Large intestine (tissue), 3 donors: ENCODE measurements around the gene PI4KA. TPM values are rescaled to one million over a fixed set of nuclear protein-coding genes. Genes with fewer than 3 reads are reported as not detected.
"Not testable (repeated sequence)": the region's sequence is repeated elsewhere in the genome, so short reads cannot be mapped to it uniquely, and the experiment has no call there.

Experiments
- DNase-seq, 2 donors: peaks; one replicate each; pipeline versions ENCODE4 v3.0.0 to v3.0.0-alpha.2; 2013
- H3K27ac ChIP-seq: one replicate; pipeline ENCODE4 v1.5.1; 2013; ENCODE audit warnings: low read length
- H3K27me3 ChIP-seq: 2 replicates; pipeline ENCODE4 v1.6.1; 2013; ENCODE audit warnings: low read length; ENCODE audit not compliant: control insufficient read depth, insufficient read depth
- H3K36me3 ChIP-seq: 2 replicates; pipeline ENCODE4 v1.6.1; 2013; ENCODE audit warnings: low read length; ENCODE audit not compliant: control insufficient read depth, insufficient read depth
- H3K4me1 ChIP-seq: one replicate; pipeline ENCODE4 v1.6.1; 2013; ENCODE audit warnings: low read length; ENCODE audit not compliant: control insufficient read depth, insufficient read depth
- H3K4me3 ChIP-seq: one replicate; pipeline ENCODE4 v1.5.1; 2013; ENCODE audit warnings: low read length
- H3K9me3 ChIP-seq: one replicate; pipeline ENCODE4 v1.6.1; 2013; ENCODE audit warnings: mild to moderate bottlenecking, low read depth, low read length, moderate library complexity; ENCODE audit not compliant: control insufficient read depth
- WGBS: methylation state at CpG from one replicate; pipeline ENCODE4 v1.1.5; 2013; ENCODE audit warnings: low lambda C conversion rate; ENCODE audit not compliant: insufficient coverage; 5-methylcytosine and 5-hydroxymethylcytosine counted together
- polyA plus RNA-seq: library from polyadenylated mRNA; unstranded; fragments of 120-200 nt; gene quantifications from one replicate; pipeline ENCODE4 v1.2.1, GENCODE V29; 2013

Gene PI4KA
- polyA plus RNA-seq, 1 donor: 79.8 TPM

- H3K4me3 ChIP-seq: no peak overlapping the region
- WGBS: 100% methylated on average over 2 of the region's 17 CpGs
- DNase-seq: no peak
- H3K27me3 ChIP-seq: no peaks in the 10 kb centered on the region
- peak overlapping the region; percentile 72 for H3K27ac ChIP-seq
- peaks cover 13% of the 10 kb centered on the region for H3K4me1 ChIP-seq
- H3K9me3 ChIP-seq: no peaks in the 10 kb centered on the region
- H3K36me3 ChIP-seq: peaks cover 17% of the 10 kb centered on the region
Observed at GRCh38 chr22:20776624-20777405, 81.8 kb downstream of the PI4KA start.

GRCh38 chr22:20775342-20775895 lies 83.2 kb downstream of the PI4KA start:
- Histone ChIP-seq H3K4me3 (no peak overlapping the region), H3K9me3 (no peaks in the 10 kb centered on the region), H3K27ac (no peak overlapping the region), H3K4me1 (peaks cover 13% of the 10 kb centered on the region), H3K27me3 (no peaks in the 10 kb centered on the region), H3K36me3 (peaks cover 13% of the 10 kb centered on the region)
- WGBS: 100% methylated on average over 2 of the region's 4 CpGs
- no peak for DNase-seq

- Histone ChIP-seq H3K4me3 (no peak overlapping the region), H3K36me3 (peaks cover 11% of the 10 kb centered on the region), H3K27me3 (no peaks in the 10 kb centered on the region), H3K27ac (no peak overlapping the region), H3K9me3 (no peaks in the 10 kb centered on the region), H3K4me1 (peaks cover 13% of the 10 kb centered on the region)
- no CpG with 5 or more reads among the region's 4 CpGs for WGBS
- peak in 1 of 2 donors; percentile 17 for DNase-seq
Observed at GRCh38 chr22:20774882-20775281, 83.7 kb downstream of the PI4KA start.

GRCh38 chr22:20773793-20774212 lies 84.8 kb downstream of the PI4KA start, which contains the start of gene SERPIND1:
TSS of gene SERPIND1 (plus strand) at chr22:20774113. CDS start at chr22:20779313, 5,200 bp downstream.
- WGBS: 100% methylated on average over 1 of the region's 4 CpGs
- Histone ChIP-seq H3K27me3 (no peaks in the 10 kb centered on the region), H3K4me1 (peaks cover 13% of the 10 kb centered on the region), H3K4me3 (no peak within 1 kb of the TSS), H3K27ac (no peak within 1 kb of the TSS), H3K36me3 (peaks cover 3% of the 10 kb centered on the region), H3K9me3 (no peaks in the 10 kb centered on the region)
- DNase-seq: peak in 1 of 2 donors; percentile 4

GRCh38 chr22:20771918-20772625 lies 86.5 kb downstream of the PI4KA start:
- Histone ChIP-seq H3K9me3 (no peaks in the 10 kb centered on the region), H3K4me1 (peaks cover 4% of the 10 kb centered on the region), H3K36me3 (peaks cover 2% of the 10 kb centered on the region), H3K4me3 (no peak overlapping the region), H3K27ac (no peak overlapping the region), H3K27me3 (no peaks in the 10 kb centered on the region)
- 60% methylated on average over 1 of the region's 9 CpGs for WGBS
- DNase-seq: no peak

GRCh38 chr22:20769496-20769826 lies 89.2 kb downstream of the PI4KA start:
- not testable (repeated sequence) for H3K27ac ChIP-seq, H3K4me1 ChIP-seq, H3K27me3 ChIP-seq, H3K4me3 ChIP-seq, H3K9me3 ChIP-seq, DNase-seq
- H3K36me3 ChIP-seq: peaks cover 20% of the 10 kb centered on the region
- WGBS: 100% methylated on average over 1 of the region's 9 CpGs

GRCh38 chr22:20766530-20766929 lies 92.1 kb downstream of the PI4KA start:
- DNase-seq: no peak
- Histone ChIP-seq H3K27ac (no peak overlapping the region), H3K4me3 (no peak overlapping the region), H3K4me1 (no peaks in the 10 kb centered on the region), H3K9me3 (no peaks in the 10 kb centered on the region), H3K36me3 (peaks cover 40% of the 10 kb centered on the region), H3K27me3 (no peaks in the 10 kb centered on the region)
- no CpG with 5 or more reads among the region's 7 CpGs for WGBS

- Histone ChIP-seq H3K4me3 (no peak overlapping the region), H3K9me3 (no peaks in the 10 kb centered on the region), H3K4me1 (no peaks in the 10 kb centered on the region), H3K27me3 (no peaks in the 10 kb centered on the region), H3K27ac (no peak overlapping the region), H3K36me3 (peaks cover 45% of the 10 kb centered on the region)
- DNase-seq: no peak
- WGBS: no CpG with 5 or more reads among the region's 2 CpGs
Observed at GRCh38 chr22:20765938-20766337, 92.7 kb downstream of the PI4KA start.

GRCh38 chr22:20764729-20765128 lies 93.9 kb downstream of the PI4KA start:
- H3K27ac ChIP-seq: no peak overlapping the region
- no peaks in the 10 kb centered on the region for H3K9me3 ChIP-seq
- WGBS: no CpG with 5 or more reads among the region's 10 CpGs
- H3K4me3 ChIP-seq: no peak overlapping the region
- no peaks in the 10 kb centered on the region for H3K27me3 ChIP-seq
- peaks cover 49% of the 10 kb centered on the region for H3K36me3 ChIP-seq
- H3K4me1 ChIP-seq: no peaks in the 10 kb centered on the region
- DNase-seq: no peak

GRCh38 chr22:20764471-20764720 lies 94.2 kb downstream of the PI4KA start:
- WGBS: no CpG with 5 or more reads among the region's 7 CpGs
- Histone ChIP-seq H3K4me3 (no peak overlapping the region), H3K36me3 (peaks cover 49% of the 10 kb centered on the region), H3K27ac (no peak overlapping the region), H3K9me3 (no peaks in the 10 kb centered on the region), H3K4me1 (no peaks in the 10 kb centered on the region), H3K27me3 (no peaks in the 10 kb centered on the region)
- DNase-seq: no peak
